Measurements from ENCODE around the gene ZNF649.
"Not testable (repeated sequence)": the region's sequence is repeated elsewhere in the genome, so short reads cannot be mapped to it uniquely, and the experiment has no call there.

The ZNF649 gene

GRCh38 chr19:51904331-51905165 lies at the start of gene ZNF649:
Gene ZNF649, minus strand, starts transcription at chr19:51905017. Its CDS starts 4,910 bp downstream, at chr19:51900107.
- peak; percentile 84 for DNase-seq (ENCODE audit: low read depth)

- DNase-seq (ENCODE audit: low read depth): peak; percentile 68
Observed at GRCh38 chr19:51948975-51949374, 44.2 kb upstream of the ZNF649 start.

GRCh38 chr19:51946602-51947001 lies 41.8 kb upstream of the ZNF649 start:
- DNase-seq (ENCODE audit: low read depth): no peak

- peak; percentile 7 for DNase-seq (ENCODE audit: low read depth)
Observed at GRCh38 chr19:51944798-51945552, 40.2 kb upstream of the ZNF649 start.

GRCh38 chr19:51938936-51939335 lies 34.1 kb upstream of the ZNF649 start:
- no peak for DNase-seq (ENCODE audit: low read depth)

GRCh38 chr19:51931921-51932320 lies 27.1 kb upstream of the ZNF649 start:
- no peak for DNase-seq (ENCODE audit: low read depth)

GRCh38 chr19:51927859-51928258 lies 23.0 kb upstream of the ZNF649 start:
- DNase-seq (ENCODE audit: low read depth): no peak

GRCh38 chr19:51926784-51927741 lies 22.2 kb upstream of the ZNF649 start, which contains the start of gene ZNF613:
Gene ZNF613, plus strand, starts transcription at chr19:51927472. Its CDS starts 8,749 bp downstream, at chr19:51936221.
- peak; percentile 96 for DNase-seq (ENCODE audit: low read depth)

GRCh38 chr19:51926426-51926783 lies 21.6 kb upstream of the ZNF649 start:
- DNase-seq (ENCODE audit: low read depth): no peak

- DNase-seq (ENCODE audit: low read depth): no peak
Observed at GRCh38 chr19:51921949-51922348, 17.1 kb upstream of the ZNF649 start.

GRCh38 chr19:51919606-51920005 lies 14.8 kb upstream of the ZNF649 start:
- DNase-seq (ENCODE audit: low read depth): no peak

- DNase-seq (ENCODE audit: low read depth): no peak
Observed at GRCh38 chr19:51916167-51916566, 11.3 kb upstream of the ZNF649 start.

GRCh38 chr19:51915324-51915867 lies 10.6 kb upstream of the ZNF649 start:
- DNase-seq (ENCODE audit: low read depth): no peak

GRCh38 chr19:51907981-51908380 lies 3.2 kb upstream of the ZNF649 start:
- DNase-seq (ENCODE audit: low read depth): not testable (repeated sequence)

GRCh38 chr19:51906108-51906507 lies 1.3 kb upstream of the ZNF649 start:
- DNase-seq (ENCODE audit: low read depth): not testable (repeated sequence)

- DNase-seq (ENCODE audit: low read depth): not testable (repeated sequence)
Observed at GRCh38 chr19:51905639-51906038, 822 bp upstream of the ZNF649 start.

GRCh38 chr19:51905206-51905605 lies 389 bp upstream of the ZNF649 start:
- peak; percentile 32 for DNase-seq (ENCODE audit: low read depth)

- no peak for DNase-seq (ENCODE audit: low read depth)
Observed at GRCh38 chr19:51903192-51903591, 1.6 kb downstream of the ZNF649 start.

- DNase-seq (ENCODE audit: low read depth): peak; percentile 25
Observed at GRCh38 chr19:51901860-51902259, 3.0 kb downstream of the ZNF649 start.

GRCh38 chr19:51891193-51891747 lies 13.5 kb downstream of the ZNF649 start:
- DNase-seq (ENCODE audit: low read depth): no peak

- no peak for DNase-seq (ENCODE audit: low read depth)
Observed at GRCh38 chr19:51889934-51890333, 14.9 kb downstream of the ZNF649 start.

Data from iris pigment epithelial cell (primary cell).